Colonic mucosa (tissue), 4 donors: ENCODE measurements around the gene S100A8. TPM values are rescaled to one million over a fixed set of nuclear protein-coding genes. Genes with fewer than 3 reads are reported as not detected.

ENCODE experiments used
- DNase-seq: peaks from one replicate; pipeline ENCODE4 v3.0.0-alpha.2; 2020
- H3K27ac ChIP-seq: fragments of 200-600 bp; one replicate; pipeline ENCODE4 v1.8.0; 2021
- H3K27me3 ChIP-seq: fragments of 200-600 bp; one replicate; pipeline ENCODE4 v1.8.0; 2021
- H3K36me3 ChIP-seq: fragments of 200-600 bp; one replicate; pipeline ENCODE4 v1.8.0; 2021
- H3K4me1 ChIP-seq: fragments of 200-600 bp; one replicate; pipeline ENCODE4 v1.8.0; 2021; ENCODE audit warnings: mild to moderate bottlenecking
- H3K4me3 ChIP-seq: fragments of 200-600 bp; one replicate; pipeline ENCODE4 v1.8.0; 2021
- H3K9ac ChIP-seq, 2 donors: one replicate each; pipeline ENCODE4 v1.7.0; 2013; ENCODE audit warnings: control low read depth in 2 of 2, low read depth in 2 of 2, low read length in 2 of 2
- H3K9me3 ChIP-seq: fragments of 200-600 bp; one replicate; pipeline ENCODE4 v1.8.0; 2021
- CTCF ChIP-seq: fragments of 200-600 bp; IDR thresholded peaks from one replicate; pipeline ENCODE4 v1.8.0; 2022; ENCODE audit warnings: antibody characterized with exemption, mild to moderate bottlenecking
- intact Hi-C: fragments of 100-400 bp; cut with DNase I; formaldehyde crosslinking; loops from one replicate; pipeline ENCODE4 v1.14.1; 2022
- total RNA-seq, 2 donors: library from RNA; stranded (reverse); fragmentation: NEBNext Ultra II Directional in 1 of 2; extraction: Animal tissue kit (Norgen Biotek cat#: 25700) in 1 of 2; gene quantifications; one replicate each; pipeline ENCODE4 v1.2.1, GENCODE V29; 2021
- donor health status: healthy.
- donor health status: DM: no; HTN: no; CAD: no.
- donor health status: DM: no; HTN: no; CAD: no.

Gene S100A8
- total RNA-seq, 2 donors from 2014 or later, result 0.79 to 6.9 TPM

DNA sequence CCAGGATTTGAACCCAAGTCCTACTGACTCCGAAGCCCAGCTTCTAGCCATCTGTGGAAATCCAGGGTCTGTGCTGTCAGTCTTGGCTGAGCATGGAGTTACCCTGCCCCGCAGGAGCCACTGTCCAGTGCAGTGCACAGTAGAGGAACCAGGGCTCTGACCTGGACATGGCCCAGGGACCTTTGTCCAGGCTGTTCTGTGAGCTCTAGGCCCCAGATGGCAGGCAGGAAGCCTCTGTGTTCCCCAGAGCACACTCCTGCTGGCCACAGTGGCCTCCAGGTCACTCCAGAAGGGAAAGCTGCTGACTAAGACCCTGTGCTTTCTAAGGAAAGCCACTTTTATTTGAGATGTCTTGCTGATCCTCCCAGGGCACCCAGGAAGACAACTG lies 39.3 kb upstream of the S100A8 start:
- intact Hi-C loops, result no loop called here
- no peaks in the 10 kb centered on the region for H3K27me3 ChIP-seq
- no peaks in the 10 kb centered on the region for H3K9me3 ChIP-seq
- no peaks in the 10 kb centered on the region for H3K36me3 ChIP-seq
- H3K4me3 ChIP-seq, result no peak overlapping the region
- no peak overlapping the region for H3K9ac ChIP-seq
- no peak for TF ChIP-seq CTCF
- no peak overlapping the region for H3K27ac ChIP-seq
- no peak for DNase-seq
- H3K4me1 ChIP-seq, result no peaks in the 10 kb centered on the region

DNA sequence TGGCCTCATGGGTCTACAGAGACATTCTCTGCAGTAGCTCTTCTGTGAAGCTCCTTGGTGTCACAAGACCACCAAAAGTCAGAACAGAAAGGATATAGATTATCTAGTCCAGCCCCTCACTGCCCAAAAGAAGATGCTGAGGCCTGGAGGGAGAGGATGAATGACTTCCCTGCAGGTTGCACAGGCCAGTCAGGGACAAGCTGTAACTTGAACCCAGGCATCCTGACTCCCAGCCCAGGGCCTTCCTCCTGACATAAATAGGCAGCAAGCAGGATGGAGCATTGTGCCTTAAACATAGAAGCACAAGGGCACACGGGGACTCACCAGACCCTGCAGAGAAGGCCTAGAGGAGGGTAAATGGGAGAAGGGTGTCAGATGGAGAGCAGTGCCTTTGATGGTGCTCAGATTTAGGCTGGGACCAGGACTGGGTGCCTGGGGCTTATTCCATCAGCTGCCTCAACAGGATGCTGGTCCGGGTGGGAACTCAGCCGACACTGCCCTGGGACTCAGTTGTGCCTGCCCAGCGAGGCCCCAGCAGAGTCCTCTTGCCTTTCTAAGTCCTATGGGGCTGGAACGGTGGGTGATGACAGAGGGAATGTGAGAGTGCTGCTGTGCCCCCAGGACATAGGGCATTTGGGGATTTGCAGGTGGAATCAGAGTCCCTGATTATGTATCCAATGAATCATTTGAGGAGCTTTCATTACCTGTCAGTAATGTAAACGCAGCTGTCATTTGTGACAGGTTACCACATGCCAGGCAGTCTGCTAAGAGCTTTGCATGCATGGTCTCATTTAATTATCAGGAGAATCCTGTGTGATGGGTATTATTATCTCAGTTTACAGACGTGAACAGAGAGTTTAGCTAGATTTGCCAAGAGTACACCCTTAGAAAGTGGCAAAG lies 38.6 kb upstream of the S100A8 start:
- Histone ChIP-seq H3K9ac (no peak overlapping the region), H3K9me3 (no peaks in the 10 kb centered on the region), H3K4me1 (no peaks in the 10 kb centered on the region), H3K27ac (no peak overlapping the region), H3K27me3 (no peaks in the 10 kb centered on the region), H3K4me3 (no peak overlapping the region), H3K36me3 (no peaks in the 10 kb centered on the region)
- intact Hi-C loops, result no loop called here
- TF ChIP-seq CTCF, result no peak
- no peak for DNase-seq

- Histone ChIP-seq H3K36me3 (no peaks in the 10 kb centered on the region), H3K9me3 (no peaks in the 10 kb centered on the region), H3K27me3 (peaks cover 2% of the 10 kb centered on the region), H3K4me1 (no peaks in the 10 kb centered on the region), H3K9ac (no peak overlapping the region), H3K27ac (no peak overlapping the region), H3K4me3 (no peak overlapping the region)
- DNase-seq, result no peak
- TF ChIP-seq CTCF, result no peak
- intact Hi-C loops, result no loop called here
Observed at GRCh38 chr1:153428791-153429190, 37.9 kb upstream of the S100A8 start.

GRCh38 chr1:153428073-153428638 lies 37.3 kb upstream of the S100A8 start:
- Histone ChIP-seq H3K36me3 (no peaks in the 10 kb centered on the region), H3K27ac (no peak overlapping the region), H3K4me1 (no peaks in the 10 kb centered on the region), H3K9me3 (no peaks in the 10 kb centered on the region), H3K27me3 (peaks cover 4% of the 10 kb centered on the region), H3K4me3 (no peak overlapping the region), H3K9ac (no peak overlapping the region)
- no peak for DNase-seq
- no peak for TF ChIP-seq CTCF
- intact Hi-C loops, result no loop called here

GRCh38 chr1:153426809-153427208 lies 35.9 kb upstream of the S100A8 start:
- no peaks in the 10 kb centered on the region for H3K36me3 ChIP-seq
- H3K27ac ChIP-seq, result no peak overlapping the region
- intact Hi-C loops, result no loop called here
- no peak for TF ChIP-seq CTCF
- no peak overlapping the region for H3K9ac ChIP-seq
- H3K9me3 ChIP-seq, result no peaks in the 10 kb centered on the region
- no peak for DNase-seq
- H3K4me1 ChIP-seq, result no peaks in the 10 kb centered on the region
- H3K27me3 ChIP-seq, result peaks cover 4% of the 10 kb centered on the region
- H3K4me3 ChIP-seq, result no peak overlapping the region
